HCT116 (cell line): ENCODE results near the gene FOXN1. TPM values are rescaled to one million over a fixed set of nuclear protein-coding genes. Genes with fewer than 3 reads are reported as not detected.

Experiments
- ATAC-seq: fragments of 200-7000 bp; cut with Tn5 transposase; 2 replicates; pipeline ENCODE4 v1.9.1; 2020; ENCODE audit warnings: mild to moderate bottlenecking, moderate library complexity
- BruUV-seq: library from RNA; stranded (reverse); fragments of 400-500 nt; replicated peaks from 2 replicates; lab custom pipeline; 2021; lab: Mats Ljungman, UMichigan
- CTCF ChIA-PET: fragments of 300-600 bp; sonication (Branson Sonifier 250); formaldehyde crosslinking; loops from one replicate; lab custom pipeline; 2021; ENCODE audit warnings: antibody characterized with exemption; lab: Charles Lee
- POLR2A ChIA-PET: fragments of 300-600, 350-600 bp; sonication (Branson Sonifier 250); formaldehyde crosslinking; loops from one replicate; lab custom pipeline; 2021; ENCODE audit warnings: antibody characterized with exemption; lab: Charles Lee
- RAD21 ChIA-PET, 2 experiments: fragments of 300-600 bp; sonication (Branson Sonifier 250); formaldehyde crosslinking; loops; one replicate each; lab custom pipeline; 2023; ENCODE audit warnings: low total read pairs in 2 of 2; ENCODE audit not compliant: uncharacterized antibody in 2 of 2, unreplicated experiment in 2 of 2, low non-redundant PET in 1 of 2; lab: Charles Lee
- DNase-seq: peaks from one replicate; pipeline ENCODE4 v3.0.0-alpha.2; 2010; ENCODE audit warnings: low read depth, low spot score
- H2AFZ ChIP-seq: fragments of 200-600 bp; shearing (Covaris generic), sonication (generic); 2 replicates; pipeline ENCODE4 v1.6.1; 2017; ENCODE audit warnings: low read depth, mixed run types, mixed read lengths, antibody characterized with exemption, low read length; ENCODE audit not compliant: poor library complexity, severe bottlenecking
- H3K27ac ChIP-seq: 2 replicates; pipeline ENCODE4 v1.5.1; 2012; ENCODE audit warnings: low read depth, low read length
- H3K27me3 ChIP-seq: fragments of 200-600 bp; sonication (generic); 2 replicates; pipeline ENCODE4 v1.6.1; 2016; ENCODE audit warnings: mixed run types, low read length, mixed read lengths; ENCODE audit not compliant: insufficient read depth
- H3K36me3 ChIP-seq, 2 experiments: fragments of 200-500 bp in 1 of 2; fragments of 200-600 bp in 1 of 2; sonication (Bioruptor generic) in 1 of 2; sonication (generic) in 1 of 2; 2 replicates each; pipeline versions ENCODE4 v1.5.1 to v1.6.1; 2014 to 2016; ENCODE audit warnings: low read length in 2 of 2, inconsistent platforms in 1 of 2, mixed read lengths in 1 of 2, mixed run types in 1 of 2; ENCODE audit not compliant: insufficient read depth in 2 of 2, control insufficient read depth in 1 of 2
- H3K4me1 ChIP-seq, 2 experiments: fragments of 200-600 bp in 1 of 2; sonication (generic) in 1 of 2; 2 replicates each; pipeline versions ENCODE4 v1.5.1 to v1.6.1; 2012 to 2017; ENCODE audit warnings: low read length in 2 of 2, inconsistent platforms in 1 of 2, mild to moderate bottlenecking in 1 of 2, mixed read lengths in 1 of 2, mixed run types in 1 of 2, moderate library complexity in 1 of 2; ENCODE audit not compliant: insufficient read depth in 2 of 2, control insufficient read depth in 1 of 2
- H3K4me2 ChIP-seq: fragments of 200-600 bp; sonication (generic); 2 replicates; pipeline ENCODE4 v1.6.1; 2017; ENCODE audit warnings: mixed run types, low read length, mixed read lengths
- H3K4me3 ChIP-seq, 2 experiments: fragments of 200-600 bp in 1 of 2; sonication (generic) in 1 of 2; replicated peaks in 1 of 2; 2 replicates each; pipeline ENCODE4 v1.5.1; 2011 to 2016; ENCODE audit warnings: low read length in 2 of 2, control low read depth in 1 of 2, low read depth in 1 of 2, mild to moderate bottlenecking in 1 of 2, mixed read lengths in 1 of 2, mixed run types in 1 of 2
- H3K79me2 ChIP-seq: fragments of 200-600 bp; sonication (generic); 2 replicates; pipeline ENCODE4 v1.6.1; 2017; ENCODE audit warnings: mild to moderate bottlenecking, mixed run types, low read length, moderate library complexity, mixed read lengths; ENCODE audit not compliant: insufficient read depth
- H3K9ac ChIP-seq: fragments of 200-600 bp; sonication (generic); 2 replicates; pipeline ENCODE4 v1.6.1; 2016; ENCODE audit warnings: low read length, mixed read lengths
- H3K9me2 ChIP-seq: fragments of 200-600 bp; sonication (generic), shearing (Covaris generic); 2 replicates; pipeline ENCODE4 v1.6.1; 2017; ENCODE audit warnings: mixed run types, mild to moderate bottlenecking, moderate library complexity; ENCODE audit not compliant: insufficient read depth
- H3K9me3 ChIP-seq, 2 experiments: fragments of 200-500 bp in 1 of 2; fragments of 200-600 bp in 1 of 2; sonication (Bioruptor generic) in 1 of 2; sonication (generic) in 1 of 2; 2 replicates each; pipeline ENCODE4 v1.6.1; 2014 to 2017; ENCODE audit warnings: low read length in 2 of 2, mixed read lengths in 2 of 2, inconsistent platforms in 1 of 2, low read depth in 1 of 2, mild to moderate bottlenecking in 1 of 2, mixed run types in 1 of 2, moderate library complexity in 1 of 2; ENCODE audit not compliant: control insufficient read depth in 1 of 2, insufficient read depth in 1 of 2
- H4K20me1 ChIP-seq: fragments of 200-600 bp; sonication (generic), shearing (Covaris generic); 2 replicates; pipeline ENCODE4 v1.6.1; 2017; ENCODE audit warnings: mixed run types, mild to moderate bottlenecking, moderate library complexity; ENCODE audit not compliant: insufficient read depth
- CBX3 ChIP-seq: IDR thresholded peaks from 2 replicates; pipeline ENCODE4 v1.6.1; 2012; ENCODE audit warnings: low read depth
- CEBPB ChIP-seq: IDR thresholded peaks from 2 replicates; pipeline ENCODE4 v1.6.1; 2012; ENCODE audit warnings: low read depth
- EGR1 ChIP-seq: IDR thresholded peaks from 2 replicates; pipeline ENCODE4 v1.6.1; 2012; ENCODE audit warnings: low read depth
- ELF1 ChIP-seq: IDR thresholded peaks from 2 replicates; pipeline ENCODE4 v1.6.1; 2012; ENCODE audit warnings: low read depth, borderline replicate concordance
- EZH2 ChIP-seq: fragments of 200-600 bp; sonication (generic); IDR thresholded peaks from 2 replicates; pipeline ENCODE4 v1.6.1; 2017; ENCODE audit warnings: antibody characterized with exemption, mixed run types
- EZH2phosphoT487 ChIP-seq: fragments of 200-600 bp; IDR thresholded peaks from 2 replicates; pipeline ENCODE4 v1.6.1; 2018; ENCODE audit warnings: antibody characterized with exemption, borderline replicate concordance
- POLR2A ChIP-seq: IDR thresholded peaks from 2 replicates; pipeline ENCODE4 v1.7.0; 2011; ENCODE audit warnings: borderline replicate concordance; ENCODE audit not compliant: insufficient read depth, insufficient read length; ENCODE audit errors: extremely low read depth
- RAD21 ChIP-seq: IDR thresholded peaks from 2 replicates; pipeline ENCODE4 v1.6.1; 2012; ENCODE audit warnings: low read depth, mild to moderate bottlenecking
- SIN3A ChIP-seq: IDR thresholded peaks from 2 replicates; pipeline ENCODE4 v1.6.1; 2012; ENCODE audit warnings: low read depth
- SP1 ChIP-seq: IDR thresholded peaks from 2 replicates; pipeline ENCODE4 v1.6.1; 2012; ENCODE audit warnings: low read depth
- SRF ChIP-seq: IDR thresholded peaks from 2 replicates; pipeline ENCODE4 v1.6.1; 2012; ENCODE audit warnings: low read depth
- TCF7L2 ChIP-seq: IDR thresholded peaks from 2 replicates; pipeline ENCODE4 v1.7.0; 2011; ENCODE audit warnings: borderline replicate concordance, inconsistent platforms; ENCODE audit not compliant: insufficient read depth, insufficient read length; ENCODE audit errors: extremely low read depth
- YY1 ChIP-seq: IDR thresholded peaks from 2 replicates; pipeline ENCODE4 v1.6.1; 2011; ENCODE audit warnings: low read length, low read depth, moderate library complexity, mild to moderate bottlenecking; ENCODE audit not compliant: insufficient replicate concordance; ENCODE audit errors: extremely low read depth
- ZFX ChIP-seq: fragments of 450-650 bp; IDR thresholded peaks from 2 replicates; pipeline ENCODE4 v1.6.1; 2017
- ZNF274 ChIP-seq: fragments of 200-500 bp; sonication (Bioruptor generic); IDR thresholded peaks from 2 replicates; pipeline ENCODE4 v1.6.1; 2014; ENCODE audit warnings: mild to moderate bottlenecking, low read depth, low read length, inconsistent platforms
- intact Hi-C: fragments of 100-400 bp; cut with micrococcal nuclease; formaldehyde crosslinking; loops from 2 replicates; pipeline ENCODE4 v1.10.0; 2022
- total RNA-seq: library from RNA; stranded (reverse); gene quantifications from one replicate; pipeline ENCODE4 v1.2.1, GENCODE V29; 2021; ENCODE audit not compliant: unreplicated experiment
- TF ChIP-seq, protein P1 (sequence below): IDR thresholded peaks from 2 replicates; pipeline ENCODE4 v1.6.1; 2012; ENCODE audit warnings: low read depth
- TF ChIP-seq, protein P2 (sequence below): IDR thresholded peaks from 2 replicates; pipeline ENCODE4 v1.6.1; 2011; ENCODE audit warnings: mild to moderate bottlenecking, low read length, moderate library complexity; ENCODE audit not compliant: insufficient replicate concordance; ENCODE audit errors: extremely low read depth
- TF ChIP-seq, protein P3 (sequence below): IDR thresholded peaks from 2 replicates; pipeline ENCODE4 v1.6.1; 2012
- TF ChIP-seq, protein P4 (sequence below), 3 experiments: fragments of 200-600 bp in 1 of 3; sonication (generic) in 1 of 3; IDR thresholded peaks in 2 of 3; conservative IDR thresholded peaks in 1 of 3; 2 replicates each; pipeline ENCODE4 v1.5.1; 2012 to 2017; ENCODE audit warnings: low read depth in 2 of 3, low read length in 2 of 3, antibody characterized with exemption in 1 of 3, borderline replicate concordance in 1 of 3, control low read depth in 1 of 3, mild to moderate bottlenecking in 1 of 3, mixed read lengths in 1 of 3, mixed run types in 1 of 3, moderate library complexity in 1 of 3; ENCODE audit not compliant: insufficient read depth in 1 of 3

Gene FOXN1
- total RNA-seq, 1 experiment from 2014 or later: not detected

DNA sequence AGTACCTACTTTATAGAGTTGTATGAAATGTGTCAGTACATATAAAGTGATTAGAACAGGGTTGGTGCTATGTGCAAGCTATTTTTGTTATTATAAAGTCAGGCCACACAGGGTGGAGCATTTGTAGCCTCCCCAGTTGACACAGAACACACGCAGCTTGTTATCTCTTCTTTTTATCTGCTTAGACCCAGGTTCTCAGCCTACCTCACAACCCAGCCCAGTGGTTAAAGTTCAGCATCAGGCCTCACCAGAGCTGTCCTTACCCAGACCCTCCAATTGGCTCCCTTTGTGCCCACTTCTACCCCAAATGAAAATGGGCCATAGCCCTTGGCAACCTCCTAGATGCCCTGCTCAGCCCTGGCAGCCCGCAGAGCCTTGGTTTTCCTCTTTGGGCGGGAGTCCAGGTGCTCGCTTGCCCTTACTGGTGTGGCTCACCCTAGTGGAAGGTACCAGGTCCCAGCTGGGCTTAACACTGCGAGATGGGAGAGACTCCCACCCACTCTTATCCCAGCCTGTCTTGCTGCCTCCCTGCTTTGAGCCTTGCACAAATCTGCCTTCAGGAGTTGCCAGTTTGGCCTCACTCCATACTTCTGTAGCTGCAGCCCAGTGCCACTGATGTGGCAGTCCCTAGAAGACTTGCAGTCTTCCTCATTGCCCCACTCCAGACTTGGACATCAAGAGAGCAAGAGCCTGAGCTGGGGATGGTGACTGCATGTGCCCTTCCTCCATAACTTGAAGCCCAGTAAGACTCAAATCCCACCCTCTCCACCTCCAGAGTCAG is 66.3 kb downstream of the FOXN1 start:
- no peak overlapping the region for H2AFZ ChIP-seq
- H3K9ac ChIP-seq: peak overlapping the region; percentile 91
- peaks cover 6 to 28% of the 10 kb centered on the region in 2 experiments; a peak in 3 of 4 replicates for H3K4me1 ChIP-seq
- H3K27ac ChIP-seq: peak overlapping the region; percentile 34
- no TSS peak for BruUV-seq
- H3K4me2 ChIP-seq: peak overlapping the region; percentile 99
- RAD21 ChIA-PET: no interaction called here
- intact Hi-C loops: no loop called here
- no peak for DNase-seq
- no peaks in the 10 kb centered on the region for H4K20me1 ChIP-seq
- H3K36me3 ChIP-seq: peaks cover 0 to 2% of the 10 kb centered on the region in 2 experiments; a peak in 1 of 4 replicates
- POLR2A ChIA-PET: interaction anchor here (1.3 kb wide), 1 partner anchor 147 kb away, joined by 3 read pairs; the partner anchor contains the start of gene RPL23A
- H3K9me2 ChIP-seq: no peaks in the 10 kb centered on the region
- peak overlapping the region; percentile 77 to 99 for H3K4me3 ChIP-seq
- no peaks in the 10 kb centered on the region for H3K27me3 ChIP-seq
- CTCF ChIA-PET: no interaction called here
- no peak for ATAC-seq
- peaks cover 22% of the 10 kb centered on the region for H3K79me2 ChIP-seq
- H3K9me3 ChIP-seq: no peaks in the 10 kb centered on the region
- TF ChIP-seq CEBPB (no peak), TCF7L2 (no peak), EGR1 (no peak), ELF1 (no peak), ZNF274 (no peak), CBX3 (no peak), RAD21 (no peak), POLR2A (no peak), YY1 (no peak), ZFX (no peak), SIN3A (no peak), EZH2phosphoT487 (no peak), EZH2 (no peak), SRF (no peak), SP1 (no peak)
- TF ChIP-seq, protein P1, sequence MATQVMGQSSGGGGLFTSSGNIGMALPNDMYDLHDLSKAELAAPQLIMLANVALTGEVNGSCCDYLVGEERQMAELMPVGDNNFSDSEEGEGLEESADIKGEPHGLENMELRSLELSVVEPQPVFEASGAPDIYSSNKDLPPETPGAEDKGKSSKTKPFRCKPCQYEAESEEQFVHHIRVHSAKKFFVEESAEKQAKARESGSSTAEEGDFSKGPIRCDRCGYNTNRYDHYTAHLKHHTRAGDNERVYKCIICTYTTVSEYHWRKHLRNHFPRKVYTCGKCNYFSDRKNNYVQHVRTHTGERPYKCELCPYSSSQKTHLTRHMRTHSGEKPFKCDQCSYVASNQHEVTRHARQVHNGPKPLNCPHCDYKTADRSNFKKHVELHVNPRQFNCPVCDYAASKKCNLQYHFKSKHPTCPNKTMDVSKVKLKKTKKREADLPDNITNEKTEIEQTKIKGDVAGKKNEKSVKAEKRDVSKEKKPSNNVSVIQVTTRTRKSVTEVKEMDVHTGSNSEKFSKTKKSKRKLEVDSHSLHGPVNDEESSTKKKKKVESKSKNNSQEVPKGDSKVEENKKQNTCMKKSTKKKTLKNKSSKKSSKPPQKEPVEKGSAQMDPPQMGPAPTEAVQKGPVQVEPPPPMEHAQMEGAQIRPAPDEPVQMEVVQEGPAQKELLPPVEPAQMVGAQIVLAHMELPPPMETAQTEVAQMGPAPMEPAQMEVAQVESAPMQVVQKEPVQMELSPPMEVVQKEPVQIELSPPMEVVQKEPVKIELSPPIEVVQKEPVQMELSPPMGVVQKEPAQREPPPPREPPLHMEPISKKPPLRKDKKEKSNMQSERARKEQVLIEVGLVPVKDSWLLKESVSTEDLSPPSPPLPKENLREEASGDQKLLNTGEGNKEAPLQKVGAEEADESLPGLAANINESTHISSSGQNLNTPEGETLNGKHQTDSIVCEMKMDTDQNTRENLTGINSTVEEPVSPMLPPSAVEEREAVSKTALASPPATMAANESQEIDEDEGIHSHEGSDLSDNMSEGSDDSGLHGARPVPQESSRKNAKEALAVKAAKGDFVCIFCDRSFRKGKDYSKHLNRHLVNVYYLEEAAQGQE: no peak
- TF ChIP-seq, protein P2, sequence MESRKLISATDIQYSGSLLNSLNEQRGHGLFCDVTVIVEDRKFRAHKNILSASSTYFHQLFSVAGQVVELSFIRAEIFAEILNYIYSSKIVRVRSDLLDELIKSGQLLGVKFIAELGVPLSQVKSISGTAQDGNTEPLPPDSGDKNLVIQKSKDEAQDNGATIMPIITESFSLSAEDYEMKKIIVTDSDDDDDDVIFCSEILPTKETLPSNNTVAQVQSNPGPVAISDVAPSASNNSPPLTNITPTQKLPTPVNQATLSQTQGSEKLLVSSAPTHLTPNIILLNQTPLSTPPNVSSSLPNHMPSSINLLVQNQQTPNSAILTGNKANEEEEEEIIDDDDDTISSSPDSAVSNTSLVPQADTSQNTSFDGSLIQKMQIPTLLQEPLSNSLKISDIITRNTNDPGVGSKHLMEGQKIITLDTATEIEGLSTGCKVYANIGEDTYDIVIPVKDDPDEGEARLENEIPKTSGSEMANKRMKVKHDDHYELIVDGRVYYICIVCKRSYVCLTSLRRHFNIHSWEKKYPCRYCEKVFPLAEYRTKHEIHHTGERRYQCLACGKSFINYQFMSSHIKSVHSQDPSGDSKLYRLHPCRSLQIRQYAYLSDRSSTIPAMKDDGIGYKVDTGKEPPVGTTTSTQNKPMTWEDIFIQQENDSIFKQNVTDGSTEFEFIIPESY: no peak
- TF ChIP-seq, protein P3, sequence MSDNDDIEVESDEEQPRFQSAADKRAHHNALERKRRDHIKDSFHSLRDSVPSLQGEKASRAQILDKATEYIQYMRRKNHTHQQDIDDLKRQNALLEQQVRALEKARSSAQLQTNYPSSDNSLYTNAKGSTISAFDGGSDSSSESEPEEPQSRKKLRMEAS: no peak
- TF ChIP-seq, protein P4, sequence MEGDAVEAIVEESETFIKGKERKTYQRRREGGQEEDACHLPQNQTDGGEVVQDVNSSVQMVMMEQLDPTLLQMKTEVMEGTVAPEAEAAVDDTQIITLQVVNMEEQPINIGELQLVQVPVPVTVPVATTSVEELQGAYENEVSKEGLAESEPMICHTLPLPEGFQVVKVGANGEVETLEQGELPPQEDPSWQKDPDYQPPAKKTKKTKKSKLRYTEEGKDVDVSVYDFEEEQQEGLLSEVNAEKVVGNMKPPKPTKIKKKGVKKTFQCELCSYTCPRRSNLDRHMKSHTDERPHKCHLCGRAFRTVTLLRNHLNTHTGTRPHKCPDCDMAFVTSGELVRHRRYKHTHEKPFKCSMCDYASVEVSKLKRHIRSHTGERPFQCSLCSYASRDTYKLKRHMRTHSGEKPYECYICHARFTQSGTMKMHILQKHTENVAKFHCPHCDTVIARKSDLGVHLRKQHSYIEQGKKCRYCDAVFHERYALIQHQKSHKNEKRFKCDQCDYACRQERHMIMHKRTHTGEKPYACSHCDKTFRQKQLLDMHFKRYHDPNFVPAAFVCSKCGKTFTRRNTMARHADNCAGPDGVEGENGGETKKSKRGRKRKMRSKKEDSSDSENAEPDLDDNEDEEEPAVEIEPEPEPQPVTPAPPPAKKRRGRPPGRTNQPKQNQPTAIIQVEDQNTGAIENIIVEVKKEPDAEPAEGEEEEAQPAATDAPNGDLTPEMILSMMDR (IDR thresholded peaks at IDR 0.05 in 2 of 3, conservative IDR thresholded peaks at IDR 0.05 in 1 of 3; ENCODE audit: borderline replicate concordance in 1 of 3, insufficient read depth in 1 of 3, low read depth in 2 of 3, low read length in 2 of 3): no peak
